NB4 (cell line): Measurements from ENCODE around the gene PDCD4.
A peak's percentile ranks its signal among the peaks of the same experiment; 100 is the strongest.

Experiments
- DNase-seq: peaks from one replicate; pipeline ENCODE4 v3.0.0; 2010; ENCODE audit warnings: low read depth
- H3K4me3 ChIP-seq: one replicate; pipeline ENCODE4 v1.5.1; 2011; ENCODE audit warnings: mild to moderate bottlenecking, low read depth, low read length, moderate library complexity
- MYC ChIP-seq: IDR thresholded peaks from 2 replicates; pipeline ENCODE4 v1.6.1; 2011; ENCODE audit warnings: low read depth, low read length
- POLR2A ChIP-seq: IDR thresholded peaks from 2 replicates; pipeline ENCODE4 v1.6.1; 2011; ENCODE audit warnings: mild to moderate bottlenecking; ENCODE audit not compliant: insufficient read length; ENCODE audit errors: extremely low read depth
- TF ChIP-seq, protein P1 (sequence below): IDR thresholded peaks from one replicate; pipeline ENCODE4 v1.5.1; 2012; ENCODE audit warnings: low read depth, low read length
- TF ChIP-seq, protein P2 (sequence below): IDR thresholded peaks from 2 replicates; pipeline ENCODE4 v1.6.1; 2011; ENCODE audit warnings: low read depth, low read length

Gene PDCD4

DNA sequence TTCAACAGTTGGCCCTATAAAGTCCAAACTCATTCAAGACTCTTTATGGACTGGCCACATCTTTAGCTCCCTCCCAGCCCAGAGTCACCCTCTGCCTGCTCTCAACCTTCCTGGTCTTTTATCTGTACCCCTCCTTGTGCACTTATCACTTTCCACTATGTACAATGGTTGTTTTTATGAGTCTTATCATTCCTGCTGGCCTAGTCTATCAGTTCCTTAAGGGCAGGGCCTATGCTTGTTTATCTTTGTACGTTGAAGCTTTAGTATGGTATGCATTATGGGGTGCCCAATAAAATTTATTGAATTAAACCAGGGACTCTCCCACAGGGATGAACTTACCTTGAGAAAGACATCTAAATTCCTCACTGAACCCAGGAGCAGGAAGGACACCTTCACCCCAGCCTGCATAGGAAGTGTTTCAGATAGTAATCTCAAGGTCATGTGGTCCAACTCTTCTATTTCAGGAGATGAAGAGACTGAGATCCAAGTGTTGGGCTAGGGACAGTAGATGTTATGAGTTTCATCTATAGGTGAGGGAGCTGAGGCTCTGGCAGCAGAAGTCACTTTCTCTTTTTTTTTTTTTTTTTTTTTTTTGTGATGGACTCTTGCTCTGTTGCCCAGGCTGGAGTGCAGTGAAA, 13.3 kb upstream of the PDCD4 start:
- peak; percentile 37 for DNase-seq
- H3K4me3 ChIP-seq = no peak overlapping the region
- TF ChIP-seq MYC = no peak
- TF ChIP-seq, protein P1, sequence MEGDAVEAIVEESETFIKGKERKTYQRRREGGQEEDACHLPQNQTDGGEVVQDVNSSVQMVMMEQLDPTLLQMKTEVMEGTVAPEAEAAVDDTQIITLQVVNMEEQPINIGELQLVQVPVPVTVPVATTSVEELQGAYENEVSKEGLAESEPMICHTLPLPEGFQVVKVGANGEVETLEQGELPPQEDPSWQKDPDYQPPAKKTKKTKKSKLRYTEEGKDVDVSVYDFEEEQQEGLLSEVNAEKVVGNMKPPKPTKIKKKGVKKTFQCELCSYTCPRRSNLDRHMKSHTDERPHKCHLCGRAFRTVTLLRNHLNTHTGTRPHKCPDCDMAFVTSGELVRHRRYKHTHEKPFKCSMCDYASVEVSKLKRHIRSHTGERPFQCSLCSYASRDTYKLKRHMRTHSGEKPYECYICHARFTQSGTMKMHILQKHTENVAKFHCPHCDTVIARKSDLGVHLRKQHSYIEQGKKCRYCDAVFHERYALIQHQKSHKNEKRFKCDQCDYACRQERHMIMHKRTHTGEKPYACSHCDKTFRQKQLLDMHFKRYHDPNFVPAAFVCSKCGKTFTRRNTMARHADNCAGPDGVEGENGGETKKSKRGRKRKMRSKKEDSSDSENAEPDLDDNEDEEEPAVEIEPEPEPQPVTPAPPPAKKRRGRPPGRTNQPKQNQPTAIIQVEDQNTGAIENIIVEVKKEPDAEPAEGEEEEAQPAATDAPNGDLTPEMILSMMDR = no peak
- no peak for TF ChIP-seq POLR2A
- TF ChIP-seq, protein P2, sequence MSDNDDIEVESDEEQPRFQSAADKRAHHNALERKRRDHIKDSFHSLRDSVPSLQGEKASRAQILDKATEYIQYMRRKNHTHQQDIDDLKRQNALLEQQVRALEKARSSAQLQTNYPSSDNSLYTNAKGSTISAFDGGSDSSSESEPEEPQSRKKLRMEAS = no peak

DNA sequence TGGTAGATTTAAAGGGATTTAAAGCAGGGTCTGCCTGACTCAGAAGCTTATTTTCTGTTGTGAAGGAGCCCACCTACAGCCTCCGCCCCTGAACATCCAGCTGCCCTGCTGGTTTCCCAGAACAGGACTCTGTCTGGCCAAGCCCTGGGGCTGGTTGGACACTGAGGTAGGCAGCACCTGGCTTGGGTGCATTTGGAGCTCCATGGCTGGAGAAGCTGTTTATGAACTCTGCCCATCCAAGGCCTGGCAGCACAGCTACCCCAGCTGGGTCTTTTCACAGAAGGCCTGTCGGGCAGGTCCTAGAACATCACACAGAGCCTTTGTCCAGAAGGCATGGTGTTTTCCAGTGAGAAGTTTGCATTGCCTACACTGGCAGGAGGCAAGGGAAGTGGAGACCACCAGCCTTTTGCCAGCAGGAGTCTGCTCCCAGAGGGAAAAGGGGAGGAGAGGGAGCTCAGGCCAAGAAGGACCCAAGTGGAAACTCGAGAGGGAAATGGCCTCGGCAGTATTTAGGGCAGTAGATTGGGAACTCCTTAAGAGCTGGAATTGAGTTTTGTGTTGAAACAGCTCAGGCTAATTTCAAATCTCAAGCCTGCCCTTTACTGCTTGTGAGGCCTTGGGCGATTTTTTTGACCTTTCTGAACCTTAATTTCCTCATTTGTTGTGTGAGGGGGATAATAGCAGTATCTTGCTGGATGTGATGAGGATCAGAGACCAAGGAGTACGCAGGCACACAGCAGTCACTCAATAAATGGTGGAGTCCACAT, 12.3 kb upstream of the PDCD4 start:
- no peak overlapping the region for H3K4me3 ChIP-seq
- TF ChIP-seq MYC (no peak), POLR2A (no peak)
- TF ChIP-seq, protein P1 = no peak
- TF ChIP-seq, protein P2 = no peak
- DNase-seq = no peak

DNA sequence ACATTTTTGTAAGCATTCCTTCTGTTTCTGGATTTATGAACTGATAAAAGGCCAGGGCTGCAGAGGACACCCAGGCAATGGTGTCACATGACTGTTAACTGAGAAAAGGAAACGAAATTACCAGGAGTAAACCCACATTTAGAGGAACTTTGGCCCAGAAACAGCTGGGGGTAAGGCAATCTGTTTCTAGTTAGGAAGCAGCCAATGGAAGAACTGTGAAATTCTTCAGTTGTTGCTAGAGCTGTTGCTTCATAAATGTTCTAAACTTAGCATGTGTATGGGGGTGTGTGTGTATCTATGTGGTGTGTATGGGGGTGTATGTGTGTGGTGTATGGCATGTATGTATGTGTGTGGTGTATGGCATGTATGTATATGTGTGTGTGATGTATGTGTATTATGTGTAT, 11.8 kb upstream of the PDCD4 start:
- peak; percentile 78 for TF ChIP-seq MYC
- TF ChIP-seq POLR2A = no peak
- TF ChIP-seq, protein P2 = peak; percentile 84
- TF ChIP-seq, protein P1 = no peak
- peak; percentile 95 for DNase-seq

DNA sequence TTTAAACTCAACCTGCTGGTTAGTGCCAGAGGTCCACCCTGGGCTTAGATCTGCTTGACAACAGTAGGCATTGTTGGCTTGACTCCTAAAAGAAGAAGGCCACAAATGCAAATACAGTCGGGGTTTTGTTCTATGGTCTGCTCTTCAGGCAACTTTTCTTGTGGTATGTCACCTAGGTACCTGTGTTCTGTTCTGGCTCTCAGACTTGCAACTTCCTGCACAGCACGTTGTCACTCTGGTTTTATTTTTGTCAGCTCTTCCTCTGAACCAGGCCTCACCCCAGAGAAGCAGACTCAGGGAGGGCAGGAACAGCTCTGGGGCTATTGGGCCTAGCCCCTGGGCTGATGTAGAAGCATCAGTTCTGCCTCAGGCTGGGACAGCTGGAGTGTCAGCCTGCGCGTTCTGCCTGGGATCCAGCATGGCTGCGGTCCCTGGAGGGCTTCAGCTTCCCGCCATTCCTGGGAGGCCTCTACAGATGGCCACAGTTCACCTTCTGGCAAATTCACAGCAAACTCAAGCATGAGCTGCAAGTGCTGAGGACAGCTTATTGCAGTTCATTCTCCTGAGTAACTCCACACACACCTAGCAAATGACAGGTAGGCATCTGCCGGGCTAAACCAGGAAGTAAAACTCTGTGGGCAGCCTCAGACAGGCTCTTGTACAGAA, 11.0 kb upstream of the PDCD4 start:
- no peak overlapping the region for H3K4me3 ChIP-seq
- DNase-seq = peak; percentile 43
- TF ChIP-seq, protein P1 = no peak
- no peak for TF ChIP-seq POLR2A
- TF ChIP-seq MYC = no peak
- TF ChIP-seq, protein P2 = no peak

More for the DNA sequence above, 11.8 kb upstream of the PDCD4 start:
- H3K4me3 ChIP-seq = no peak overlapping the region

DNA sequence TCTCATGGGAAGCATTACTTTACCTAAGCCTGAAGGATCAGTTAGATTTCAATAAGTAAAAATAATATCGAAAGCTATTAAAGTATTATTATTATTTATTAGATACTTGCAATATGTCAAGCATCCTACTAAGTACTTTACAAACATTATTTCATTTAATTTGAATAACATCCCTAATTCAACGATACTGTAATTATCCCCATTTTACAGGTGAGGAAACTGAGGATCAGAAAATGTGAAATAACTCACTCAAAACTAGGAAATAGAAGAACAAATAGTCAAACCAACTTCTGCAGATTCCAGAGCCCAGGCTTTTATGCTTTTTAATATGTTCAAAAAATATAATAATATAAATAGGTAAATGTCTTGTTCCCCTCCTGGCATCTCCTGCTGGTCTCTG, 10.3 kb upstream of the PDCD4 start:
- no peak overlapping the region for H3K4me3 ChIP-seq
- no peak for DNase-seq

More for the DNA sequence above, 10.3 kb upstream of the PDCD4 start:
- TF ChIP-seq POLR2A = no peak
- TF ChIP-seq, protein P2 = no peak
- no peak for TF ChIP-seq MYC
- TF ChIP-seq, protein P1 = no peak
